Lower leg skin (tissue), 3 donors: ENCODE measurements around the gene GRIP1.

Source experiments
- POLR2A ChIP-seq, 2 donors: fragments of 450-650 bp; IDR thresholded peaks; one replicate each; pipeline ENCODE4 v1.6.1; 2016 to 2017; ENCODE audit warnings: antibody characterized with exemption in 2 of 2, mild to moderate bottlenecking in 1 of 2, moderate library complexity in 1 of 2
- TF ChIP-seq, protein P1 (sequence below), 3 donors: fragments of 450-650 bp; IDR thresholded peaks; one replicate each; pipeline ENCODE4 v1.5.1; 2016; ENCODE audit warnings: antibody characterized with exemption in 3 of 3, mild to moderate bottlenecking in 3 of 3, moderate library complexity in 2 of 3

DNA sequence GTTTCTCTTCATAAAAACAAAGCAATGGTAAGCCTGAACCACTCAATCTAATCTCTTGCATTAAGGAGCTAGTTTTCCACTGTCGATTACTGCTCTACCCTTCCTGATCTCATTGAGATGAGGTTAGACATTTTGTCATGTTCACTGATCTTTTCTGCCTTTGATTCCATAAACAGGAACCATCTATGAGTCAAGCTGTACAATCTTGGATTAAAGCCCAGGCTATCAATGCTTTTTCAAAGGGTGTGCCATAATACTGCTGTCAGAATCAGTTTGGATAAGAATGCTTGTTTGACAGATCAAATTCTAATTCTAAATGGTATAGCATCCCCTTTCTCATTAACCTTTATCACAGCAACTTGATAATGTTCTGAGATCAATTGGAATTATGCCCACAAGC, 16.1 kb downstream of the GRIP1 start:
- TF ChIP-seq, protein P1, sequence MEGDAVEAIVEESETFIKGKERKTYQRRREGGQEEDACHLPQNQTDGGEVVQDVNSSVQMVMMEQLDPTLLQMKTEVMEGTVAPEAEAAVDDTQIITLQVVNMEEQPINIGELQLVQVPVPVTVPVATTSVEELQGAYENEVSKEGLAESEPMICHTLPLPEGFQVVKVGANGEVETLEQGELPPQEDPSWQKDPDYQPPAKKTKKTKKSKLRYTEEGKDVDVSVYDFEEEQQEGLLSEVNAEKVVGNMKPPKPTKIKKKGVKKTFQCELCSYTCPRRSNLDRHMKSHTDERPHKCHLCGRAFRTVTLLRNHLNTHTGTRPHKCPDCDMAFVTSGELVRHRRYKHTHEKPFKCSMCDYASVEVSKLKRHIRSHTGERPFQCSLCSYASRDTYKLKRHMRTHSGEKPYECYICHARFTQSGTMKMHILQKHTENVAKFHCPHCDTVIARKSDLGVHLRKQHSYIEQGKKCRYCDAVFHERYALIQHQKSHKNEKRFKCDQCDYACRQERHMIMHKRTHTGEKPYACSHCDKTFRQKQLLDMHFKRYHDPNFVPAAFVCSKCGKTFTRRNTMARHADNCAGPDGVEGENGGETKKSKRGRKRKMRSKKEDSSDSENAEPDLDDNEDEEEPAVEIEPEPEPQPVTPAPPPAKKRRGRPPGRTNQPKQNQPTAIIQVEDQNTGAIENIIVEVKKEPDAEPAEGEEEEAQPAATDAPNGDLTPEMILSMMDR (IDR thresholded peaks at IDR 0.05): no peak
- no peak for TF ChIP-seq POLR2A (IDR thresholded peaks at IDR 0.05)
